ENCODE results near the gene SLITRK5.

SLITRK5 gene

DNA sequence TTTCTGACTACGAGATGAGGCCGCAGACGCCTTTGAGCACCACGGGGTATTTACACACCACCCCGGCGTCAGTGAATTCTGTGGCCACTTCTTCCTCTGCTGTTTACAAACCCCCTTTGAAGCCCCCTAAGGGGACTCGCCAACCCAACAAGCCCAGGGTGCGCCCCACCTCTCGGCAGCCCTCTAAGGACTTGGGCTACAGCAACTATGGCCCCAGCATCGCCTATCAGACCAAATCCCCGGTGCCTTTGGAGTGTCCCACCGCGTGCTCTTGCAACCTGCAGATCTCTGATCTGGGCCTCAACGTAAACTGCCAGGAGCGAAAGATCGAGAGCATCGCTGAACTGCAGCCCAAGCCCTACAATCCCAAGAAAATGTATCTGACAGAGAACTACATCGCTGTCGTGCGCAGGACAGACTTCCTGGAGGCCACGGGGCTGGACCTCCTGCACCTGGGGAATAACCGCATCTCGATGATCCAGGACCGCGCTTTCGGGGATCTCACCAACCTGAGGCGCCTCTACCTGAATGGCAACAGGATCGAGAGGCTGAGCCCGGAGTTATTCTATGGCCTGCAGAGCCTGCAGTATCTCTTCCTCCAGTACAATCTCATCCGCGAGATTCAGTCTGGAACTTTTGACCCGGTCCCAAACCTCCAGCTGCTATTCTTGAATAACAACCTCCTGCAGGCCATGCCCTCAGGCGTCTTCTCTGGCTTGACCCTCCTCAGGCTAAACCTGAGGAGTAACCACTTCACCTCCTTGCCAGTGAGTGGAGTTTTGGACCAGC is 5.3 kb downstream of the SLITRK5 start:
- Histone ChIP-seq H3K4me3 (ENCODE audit: low read length) (peak overlapping the region; percentile 80), H3K36me3 (ENCODE audit: control insufficient read depth, low read depth, low read length) (no peaks in the 10 kb centered on the region), H3K27me3 (ENCODE audit: control insufficient read depth, insufficient read depth, low read length) (peaks cover 65% of the 10 kb centered on the region), H3K27ac (ENCODE audit: low read length) (no peak overlapping the region), H3K9ac (ENCODE audit: low read length) (no peak overlapping the region), H3K9me3 (ENCODE audit: control insufficient read depth, low read depth, low read length) (no peaks in the 10 kb centered on the region), H3K4me1 (ENCODE audit: control insufficient read depth, low read depth, low read length) (peaks cover 23% of the 10 kb centered on the region)

DNA sequence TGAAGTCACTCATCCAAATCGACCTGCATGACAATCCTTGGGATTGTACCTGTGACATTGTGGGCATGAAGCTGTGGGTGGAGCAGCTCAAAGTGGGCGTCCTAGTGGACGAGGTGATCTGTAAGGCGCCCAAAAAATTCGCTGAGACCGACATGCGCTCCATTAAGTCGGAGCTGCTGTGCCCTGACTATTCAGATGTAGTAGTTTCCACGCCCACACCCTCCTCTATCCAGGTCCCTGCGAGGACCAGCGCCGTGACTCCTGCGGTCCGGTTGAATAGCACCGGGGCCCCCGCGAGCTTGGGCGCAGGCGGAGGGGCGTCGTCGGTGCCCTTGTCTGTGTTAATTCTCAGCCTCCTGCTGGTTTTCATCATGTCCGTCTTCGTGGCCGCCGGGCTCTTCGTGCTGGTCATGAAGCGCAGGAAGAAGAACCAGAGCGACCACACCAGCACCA is 5.9 kb downstream of the SLITRK5 start:
- Histone ChIP-seq H3K27me3 (ENCODE audit: control insufficient read depth, insufficient read depth, low read length) (peaks cover 65% of the 10 kb centered on the region), H3K9ac (ENCODE audit: low read length) (no peak overlapping the region), H3K27ac (ENCODE audit: low read length) (no peak overlapping the region), H3K36me3 (ENCODE audit: control insufficient read depth, low read depth, low read length) (no peaks in the 10 kb centered on the region), H3K4me3 (ENCODE audit: low read length) (peak overlapping the region; percentile 80), H3K9me3 (ENCODE audit: control insufficient read depth, low read depth, low read length) (no peaks in the 10 kb centered on the region), H3K4me1 (ENCODE audit: control insufficient read depth, low read depth, low read length) (peaks cover 23% of the 10 kb centered on the region)

DNA sequence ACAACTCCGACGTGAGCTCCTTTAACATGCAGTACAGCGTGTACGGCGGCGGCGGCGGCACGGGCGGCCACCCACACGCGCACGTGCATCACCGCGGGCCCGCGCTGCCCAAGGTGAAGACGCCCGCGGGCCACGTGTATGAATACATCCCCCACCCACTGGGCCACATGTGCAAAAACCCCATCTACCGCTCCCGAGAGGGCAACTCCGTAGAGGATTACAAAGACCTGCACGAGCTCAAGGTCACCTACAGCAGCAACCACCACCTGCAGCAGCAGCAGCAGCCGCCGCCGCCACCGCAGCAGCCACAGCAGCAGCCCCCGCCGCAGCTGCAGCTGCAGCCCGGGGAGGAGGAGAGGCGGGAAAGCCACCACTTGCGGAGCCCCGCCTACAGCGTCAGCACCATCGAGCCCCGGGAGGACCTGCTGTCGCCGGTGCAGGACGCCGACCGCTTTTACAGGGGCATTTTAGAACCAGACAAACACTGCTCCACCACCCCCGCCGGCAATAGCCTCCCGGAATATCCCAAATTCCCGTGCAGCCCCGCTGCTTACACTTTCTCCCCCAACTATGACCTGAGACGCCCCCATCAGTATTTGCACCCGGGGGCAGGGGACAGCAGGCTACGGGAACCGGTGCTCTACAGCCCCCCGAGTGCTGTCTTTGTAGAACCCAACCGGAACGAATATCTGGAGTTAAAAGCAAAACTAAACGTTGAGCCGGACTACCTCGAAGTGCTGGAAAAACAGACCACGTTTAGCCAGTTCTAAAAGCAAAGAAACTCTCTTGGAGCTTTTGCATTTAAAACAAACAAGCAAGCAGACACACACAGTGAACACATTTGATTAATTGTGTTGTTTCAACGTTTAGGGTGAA is 6.6 kb downstream of the SLITRK5 start:
- H3K36me3 ChIP-seq (ENCODE audit: control insufficient read depth, low read depth, low read length) = no peaks in the 10 kb centered on the region
- H3K9ac ChIP-seq (ENCODE audit: low read length) = peak overlapping the region; percentile 44
- H3K4me3 ChIP-seq (ENCODE audit: low read length) = peak overlapping the region; percentile 80
- H3K4me1 ChIP-seq (ENCODE audit: control insufficient read depth, low read depth, low read length) = peaks cover 23% of the 10 kb centered on the region
- no peaks in the 10 kb centered on the region for H3K9me3 ChIP-seq (ENCODE audit: control insufficient read depth, low read depth, low read length)
- peaks cover 65% of the 10 kb centered on the region for H3K27me3 ChIP-seq (ENCODE audit: control insufficient read depth, insufficient read depth, low read length)
- H3K27ac ChIP-seq (ENCODE audit: low read length) = no peak overlapping the region

GRCh38 chr13:87678372-87678752 is 7.2 kb downstream of the SLITRK5 start:
- Histone ChIP-seq H3K9ac (ENCODE audit: low read length) (peak overlapping the region; percentile 44), H3K36me3 (ENCODE audit: control insufficient read depth, low read depth, low read length) (no peaks in the 10 kb centered on the region), H3K27ac (ENCODE audit: low read length) (no peak overlapping the region), H3K4me1 (ENCODE audit: control insufficient read depth, low read depth, low read length) (peaks cover 23% of the 10 kb centered on the region), H3K27me3 (ENCODE audit: control insufficient read depth, insufficient read depth, low read length) (peaks cover 61% of the 10 kb centered on the region), H3K4me3 (ENCODE audit: low read length) (peak overlapping the region; percentile 80), H3K9me3 (ENCODE audit: control insufficient read depth, low read depth, low read length) (no peaks in the 10 kb centered on the region)

DNA sequence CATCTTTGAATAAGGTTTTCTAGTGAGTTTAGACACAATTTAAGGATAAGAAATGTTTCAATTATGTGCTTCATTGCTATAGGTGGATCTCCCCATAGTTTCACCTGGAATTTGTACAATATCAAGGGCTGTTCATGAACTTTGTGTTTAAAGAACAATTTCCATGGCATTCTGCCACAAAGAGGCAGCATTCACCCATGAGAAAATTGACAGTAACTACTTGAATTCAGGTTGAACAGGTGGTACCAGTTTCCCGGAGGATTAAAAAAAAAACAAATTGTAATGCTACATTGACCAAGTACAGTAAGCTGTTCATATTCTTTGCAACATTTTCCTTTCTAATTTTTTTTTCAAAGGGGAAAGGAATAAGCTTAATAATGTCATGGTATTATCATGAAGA is 9.1 kb downstream of the SLITRK5 start:
- peaks cover 8% of the 10 kb centered on the region for H3K4me1 ChIP-seq (ENCODE audit: control insufficient read depth, low read depth, low read length)
- no peaks in the 10 kb centered on the region for H3K36me3 ChIP-seq (ENCODE audit: control insufficient read depth, low read depth, low read length)
- H3K9ac ChIP-seq (ENCODE audit: low read length) = no peak overlapping the region
- no peak overlapping the region for H3K4me3 ChIP-seq (ENCODE audit: low read length)
- peaks cover 42% of the 10 kb centered on the region for H3K27me3 ChIP-seq (ENCODE audit: control insufficient read depth, insufficient read depth, low read length)
- no peak overlapping the region for H3K27ac ChIP-seq (ENCODE audit: low read length)
- no peaks in the 10 kb centered on the region for H3K9me3 ChIP-seq (ENCODE audit: control insufficient read depth, low read depth, low read length)

GRCh38 chr13:87684850-87685742 is 13.9 kb downstream of the SLITRK5 start:
- no peaks in the 10 kb centered on the region for H3K36me3 ChIP-seq (ENCODE audit: control insufficient read depth, low read depth, low read length)
- H3K9ac ChIP-seq (ENCODE audit: low read length) = no peak overlapping the region
- H3K4me1 ChIP-seq (ENCODE audit: control insufficient read depth, low read depth, low read length) = no peaks in the 10 kb centered on the region
- H3K9me3 ChIP-seq (ENCODE audit: control insufficient read depth, low read depth, low read length) = no peaks in the 10 kb centered on the region
- H3K27ac ChIP-seq (ENCODE audit: low read length) = no peak overlapping the region
- no peaks in the 10 kb centered on the region for H3K27me3 ChIP-seq (ENCODE audit: control insufficient read depth, insufficient read depth, low read length)
- no peak overlapping the region for H3K4me3 ChIP-seq (ENCODE audit: low read length)

DNA sequence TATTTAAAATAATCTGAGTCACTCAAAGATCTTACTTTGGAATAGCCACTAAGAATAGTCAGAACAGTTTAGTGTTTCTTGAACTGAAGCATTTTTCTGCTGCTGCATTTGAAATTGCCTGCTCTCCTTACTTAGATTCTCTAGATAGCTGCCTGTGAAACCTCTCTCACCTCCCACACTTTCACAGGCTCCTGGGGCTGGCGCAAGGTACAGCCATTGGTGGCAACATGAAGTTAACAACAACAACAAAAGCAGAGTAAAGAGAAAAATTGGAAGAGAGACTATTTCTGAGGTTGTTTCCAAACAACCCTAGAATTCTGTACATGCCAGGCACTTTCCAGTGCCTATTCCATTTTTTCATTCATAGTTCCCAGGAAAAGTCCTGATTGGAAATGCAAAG is 25.3 kb downstream of the SLITRK5 start:
- no peaks in the 10 kb centered on the region for H3K27me3 ChIP-seq (ENCODE audit: control insufficient read depth, insufficient read depth, low read length)
- no peak overlapping the region for H3K9ac ChIP-seq (ENCODE audit: low read length)
- no peak overlapping the region for H3K4me3 ChIP-seq (ENCODE audit: low read length)
- H3K9me3 ChIP-seq (ENCODE audit: control insufficient read depth, low read depth, low read length) = no peaks in the 10 kb centered on the region
- no peaks in the 10 kb centered on the region for H3K4me1 ChIP-seq (ENCODE audit: control insufficient read depth, low read depth, low read length)
- H3K27ac ChIP-seq (ENCODE audit: low read length) = no peak overlapping the region
- no peaks in the 10 kb centered on the region for H3K36me3 ChIP-seq (ENCODE audit: control insufficient read depth, low read depth, low read length)

DNA sequence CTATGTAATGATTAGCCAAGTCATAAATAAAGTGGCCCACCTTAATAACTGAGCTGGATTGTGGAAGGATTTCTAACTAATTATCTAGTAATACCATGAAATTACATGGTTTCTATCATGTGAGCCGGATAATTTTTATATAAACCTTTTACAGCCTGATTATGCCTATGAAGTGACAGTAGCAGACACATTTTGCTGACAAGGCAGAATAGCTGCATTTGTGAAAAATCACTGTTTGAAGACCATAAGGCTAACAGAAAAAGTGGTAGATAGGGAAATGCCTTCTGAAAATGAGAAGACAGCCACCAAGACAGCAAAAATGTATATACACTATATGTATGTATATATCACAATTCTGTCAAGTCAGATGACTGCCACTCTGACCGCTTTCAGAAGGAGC is 27.1 kb downstream of the SLITRK5 start:
- no peak overlapping the region for H3K4me3 ChIP-seq (ENCODE audit: low read length)
- no peak overlapping the region for H3K9ac ChIP-seq (ENCODE audit: low read length)
- no peaks in the 10 kb centered on the region for H3K27me3 ChIP-seq (ENCODE audit: control insufficient read depth, insufficient read depth, low read length)
- H3K4me1 ChIP-seq (ENCODE audit: control insufficient read depth, low read depth, low read length) = no peaks in the 10 kb centered on the region
- no peaks in the 10 kb centered on the region for H3K36me3 ChIP-seq (ENCODE audit: control insufficient read depth, low read depth, low read length)
- no peak overlapping the region for H3K27ac ChIP-seq (ENCODE audit: low read length)
- no peaks in the 10 kb centered on the region for H3K9me3 ChIP-seq (ENCODE audit: control insufficient read depth, low read depth, low read length)

- Histone ChIP-seq H3K27me3 (ENCODE audit: control insufficient read depth, insufficient read depth, low read length) (no peaks in the 10 kb centered on the region), H3K36me3 (ENCODE audit: control insufficient read depth, low read depth, low read length) (no peaks in the 10 kb centered on the region), H3K4me3 (ENCODE audit: low read length) (no peak overlapping the region), H3K9me3 (ENCODE audit: control insufficient read depth, low read depth, low read length) (no peaks in the 10 kb centered on the region), H3K9ac (ENCODE audit: low read length) (no peak overlapping the region), H3K4me1 (ENCODE audit: control insufficient read depth, low read depth, low read length) (peaks cover 4% of the 10 kb centered on the region), H3K27ac (ENCODE audit: low read length) (no peak overlapping the region)
Observed at GRCh38 chr13:87709947-87710346, 38.8 kb downstream of the SLITRK5 start.

DNA sequence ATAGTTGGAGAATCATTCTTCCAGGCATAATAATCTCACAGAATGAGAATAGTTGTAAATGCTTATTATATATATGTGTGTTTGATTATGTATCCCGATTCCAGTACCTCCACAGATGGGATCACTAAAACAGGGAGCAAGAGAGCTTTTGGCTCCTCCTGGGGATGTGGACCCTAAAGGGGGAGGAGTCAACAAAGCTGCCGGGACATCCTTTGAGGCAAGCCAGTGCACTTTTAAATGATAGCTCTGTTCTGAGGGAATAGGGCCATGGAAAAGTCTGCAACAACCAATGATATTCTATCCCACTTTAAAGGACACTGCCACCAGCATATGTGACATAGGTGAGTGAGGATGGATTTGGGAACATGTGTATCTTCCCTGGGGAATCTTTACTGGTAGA is 40.8 kb downstream of the SLITRK5 start:
- Histone ChIP-seq H3K9ac (ENCODE audit: low read length) (no peak overlapping the region), H3K27me3 (ENCODE audit: control insufficient read depth, insufficient read depth, low read length) (no peaks in the 10 kb centered on the region), H3K4me1 (ENCODE audit: control insufficient read depth, low read depth, low read length) (no peaks in the 10 kb centered on the region), H3K27ac (ENCODE audit: low read length) (no peak overlapping the region), H3K4me3 (ENCODE audit: low read length) (no peak overlapping the region), H3K36me3 (ENCODE audit: control insufficient read depth, low read depth, low read length) (no peaks in the 10 kb centered on the region), H3K9me3 (ENCODE audit: control insufficient read depth, low read depth, low read length) (no peaks in the 10 kb centered on the region)

Measured in iPS-18a (cell line).